Retina (tissue), 1 donor: ENCODE results near the gene CADM3.

Source experiments
- DNase-seq: peaks from one replicate; pipeline ENCODE4 v3.0.0-alpha.2; 2016

The CADM3 gene

DNA sequence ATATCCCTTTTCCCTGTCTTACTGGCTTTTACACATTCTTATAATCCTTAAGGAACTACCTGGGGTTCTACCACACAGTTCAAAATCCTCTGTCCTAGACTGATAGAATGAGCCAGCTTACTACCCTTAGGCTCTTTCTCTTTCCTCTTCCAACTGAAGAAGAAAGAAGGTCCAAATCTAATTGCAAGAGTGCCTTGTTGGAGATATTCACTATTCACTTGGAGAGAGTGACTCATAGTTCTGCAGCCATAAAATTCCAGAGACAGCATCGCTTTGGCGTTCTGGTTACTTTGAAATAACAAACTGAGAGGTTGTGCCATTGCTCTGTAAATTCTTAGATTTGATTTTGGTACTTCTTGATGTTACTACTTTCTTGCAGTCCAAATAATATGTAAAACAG, 4.2 kb downstream of the CADM3 start:
- DNase-seq = no peak

DNA sequence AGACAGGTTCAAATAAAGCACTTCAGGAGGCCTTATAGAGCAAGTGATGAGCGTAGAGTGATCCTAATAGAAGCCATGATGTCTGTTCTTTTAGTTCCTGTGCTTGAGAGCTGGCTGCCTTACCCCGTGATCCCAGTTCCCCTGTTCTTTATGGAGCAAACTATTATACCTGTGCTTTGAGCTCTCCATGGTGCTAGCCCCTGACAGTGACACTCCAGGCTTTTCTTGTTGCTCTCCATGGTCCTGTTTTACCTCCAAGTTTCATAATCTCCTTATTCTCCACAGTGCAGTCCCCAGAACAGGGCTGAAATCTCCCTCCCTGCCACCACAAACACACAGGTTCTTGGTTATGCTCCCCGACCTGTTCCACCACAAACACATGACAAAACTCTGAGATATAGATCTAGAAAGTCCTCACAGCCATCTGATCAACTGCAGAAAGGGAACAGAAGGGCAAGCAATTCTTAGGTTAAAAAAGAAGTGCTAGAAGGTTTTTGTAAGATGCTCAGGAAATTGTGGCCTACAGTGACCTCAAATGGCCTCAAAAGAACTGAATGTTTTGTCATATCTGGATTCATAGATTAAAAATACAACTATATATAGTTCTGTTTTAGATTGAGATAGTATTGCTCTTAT, 6.0 kb downstream of the CADM3 start:
- peak; percentile 47 for DNase-seq

DNA sequence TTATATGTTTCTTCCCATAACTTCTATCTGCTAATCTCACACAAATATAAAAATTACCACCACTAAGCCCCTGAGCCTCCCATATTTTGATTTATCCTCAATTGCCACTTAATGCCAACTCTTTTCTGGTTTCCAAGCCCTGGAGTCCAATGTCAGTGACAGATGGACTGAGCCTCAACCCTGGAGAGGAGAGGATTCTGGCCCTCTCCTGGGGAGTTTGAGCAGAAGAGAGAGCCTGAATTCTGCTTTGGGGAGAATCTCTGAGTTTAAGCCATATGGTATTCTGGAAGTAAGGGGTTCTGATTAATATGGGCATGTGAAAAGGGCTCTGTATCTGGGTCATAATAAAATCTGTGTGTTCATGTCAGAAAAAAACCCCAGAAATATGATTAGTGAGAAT, 8.5 kb downstream of the CADM3 start:
- DNase-seq = no peak

DNA sequence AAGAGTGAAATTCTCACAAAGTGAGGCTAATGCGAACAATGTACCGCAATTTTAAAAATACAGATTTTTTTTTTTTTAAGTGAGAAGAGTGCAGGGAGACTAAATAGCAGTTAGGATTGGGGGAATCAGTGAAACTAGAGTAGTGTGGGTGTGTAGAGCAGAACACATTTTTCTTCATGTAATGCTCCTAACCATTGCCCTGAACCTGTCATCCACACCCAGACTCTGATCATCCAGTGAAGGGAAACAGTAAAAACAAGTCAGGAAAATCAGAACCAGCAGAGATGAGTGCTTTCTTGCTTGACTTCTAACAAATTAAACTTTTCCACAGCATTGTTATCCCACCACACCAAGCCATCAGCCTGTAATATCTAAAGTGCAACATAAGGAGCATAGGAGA, 9.1 kb downstream of the CADM3 start:
- no peak for DNase-seq

DNA sequence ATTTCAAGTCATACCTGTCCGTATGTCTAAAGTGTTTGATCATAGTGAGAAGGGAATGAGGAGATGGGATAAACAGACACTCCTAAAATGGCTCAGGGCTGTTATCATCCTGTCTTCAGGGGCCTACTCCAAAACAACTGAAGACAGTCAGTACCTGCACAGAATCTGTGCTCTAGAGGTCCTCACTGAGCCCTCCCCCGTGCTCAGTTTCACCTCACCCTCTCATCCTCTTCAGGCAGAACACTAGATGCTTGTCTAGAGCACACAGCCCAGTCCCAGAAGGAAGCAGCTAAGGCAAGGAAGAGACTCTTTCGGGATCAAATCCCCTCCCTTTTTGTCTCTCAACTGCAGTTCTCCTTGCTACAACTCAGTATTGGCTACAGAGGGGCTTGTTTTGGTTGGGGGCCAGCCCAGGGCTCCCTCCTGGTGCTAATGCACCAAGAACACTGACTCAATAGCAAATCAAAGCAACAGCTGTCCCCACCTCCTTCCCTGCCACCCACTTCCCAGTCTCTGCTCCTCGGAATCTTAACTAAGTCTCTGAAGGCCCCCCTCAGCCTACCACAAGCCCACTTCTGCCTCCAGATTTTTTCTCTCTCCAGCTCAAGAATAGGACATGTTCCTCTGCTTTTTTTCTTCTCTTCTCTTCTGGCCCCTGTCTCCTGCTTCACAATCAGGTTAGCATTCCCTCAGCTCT, 10.1 kb downstream of the CADM3 start:
- DNase-seq = no peak

DNA sequence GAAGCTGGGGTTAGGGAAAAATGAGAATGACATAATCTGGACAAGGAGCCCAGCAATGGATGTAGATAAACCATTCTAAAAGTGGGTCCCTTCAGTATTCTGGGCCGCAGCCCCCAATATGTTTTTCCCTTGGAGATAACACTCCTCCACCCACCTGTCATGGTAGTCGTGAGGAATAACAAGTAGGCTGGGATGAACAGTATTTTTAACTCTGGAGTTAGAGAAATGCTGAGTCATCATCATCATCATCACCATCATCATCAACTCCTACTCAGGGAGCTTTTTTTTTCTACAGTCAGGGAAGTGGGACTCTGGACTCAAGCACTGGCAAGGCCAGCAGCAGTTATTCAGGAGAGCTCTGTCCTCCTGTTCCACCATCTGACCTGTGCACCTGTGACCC, 12.8 kb downstream of the CADM3 start:
- no peak for DNase-seq

DNA sequence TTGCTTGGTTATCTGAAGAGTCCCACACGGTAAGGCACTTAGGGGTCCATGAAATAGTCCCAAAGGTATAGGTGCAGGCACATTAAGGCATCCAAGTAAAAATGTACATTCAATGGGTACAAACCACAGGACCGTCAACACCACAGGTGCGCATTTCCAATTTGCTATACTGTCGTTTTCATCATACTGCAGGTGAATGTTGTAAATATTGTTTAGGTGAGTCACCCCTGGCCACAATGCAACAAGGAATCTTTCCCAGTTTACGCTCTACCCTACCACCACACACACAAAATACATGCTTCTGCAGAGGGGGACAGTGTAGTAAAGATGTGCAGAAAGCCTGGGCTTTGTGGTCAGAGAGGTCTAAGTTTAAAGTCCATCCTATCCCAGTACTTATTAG, 13.7 kb downstream of the CADM3 start:
- DNase-seq = no peak

DNA sequence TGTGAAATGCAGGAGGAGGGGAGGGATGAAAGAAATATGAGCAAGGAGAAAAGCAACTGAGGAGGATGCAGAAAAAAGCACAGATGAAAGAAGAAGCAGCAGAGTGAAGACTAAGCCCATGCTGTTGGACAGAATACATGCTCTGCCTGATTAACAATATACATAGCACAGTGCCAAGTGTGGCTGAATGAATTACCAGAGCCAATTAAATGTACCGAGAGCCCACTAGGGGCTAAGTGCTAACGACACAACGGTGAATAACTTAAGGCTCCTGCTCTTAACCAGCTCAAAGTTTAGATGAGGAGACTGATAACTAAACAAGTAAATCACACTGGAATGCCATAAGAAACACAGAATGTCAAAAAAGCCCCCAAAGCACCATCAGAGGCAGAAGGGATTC, 15.6 kb downstream of the CADM3 start:
- no peak for DNase-seq

DNA sequence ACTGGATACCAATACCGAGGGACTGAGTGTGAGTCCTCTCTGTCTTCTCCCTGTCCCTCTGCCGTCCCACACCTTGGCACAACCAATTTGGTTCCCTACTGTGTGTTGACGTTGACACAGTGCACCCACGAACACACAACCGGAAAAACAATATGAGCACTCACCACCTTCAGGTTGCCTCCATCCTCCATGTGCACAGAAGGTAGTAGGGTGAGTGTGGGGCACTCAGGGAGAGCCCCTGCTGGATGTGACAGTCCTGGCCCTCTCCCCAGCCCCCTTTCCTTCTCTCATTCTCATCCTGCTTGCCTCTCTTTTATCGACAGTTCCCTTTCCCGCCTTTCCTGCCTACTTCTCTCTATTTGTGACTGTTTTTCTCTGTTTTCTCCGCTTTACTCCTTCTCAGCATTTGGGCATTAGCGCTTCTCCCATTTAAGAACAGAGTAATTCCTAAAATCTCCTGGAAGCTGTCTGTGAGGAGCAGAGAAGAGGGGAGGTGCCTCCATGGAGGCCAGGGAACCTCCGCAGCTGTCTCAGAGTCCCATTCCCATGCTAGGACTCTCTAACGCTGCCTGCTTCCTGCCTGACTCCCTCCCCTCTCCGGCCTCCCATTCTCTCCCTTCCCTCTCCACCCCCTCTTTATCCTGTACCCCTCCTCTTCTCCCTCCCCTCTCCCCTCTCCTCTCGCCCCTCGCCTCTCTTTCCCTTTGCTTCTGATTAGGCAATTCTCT, 16.4 kb downstream of the CADM3 start:
- DNase-seq = no peak

DNA sequence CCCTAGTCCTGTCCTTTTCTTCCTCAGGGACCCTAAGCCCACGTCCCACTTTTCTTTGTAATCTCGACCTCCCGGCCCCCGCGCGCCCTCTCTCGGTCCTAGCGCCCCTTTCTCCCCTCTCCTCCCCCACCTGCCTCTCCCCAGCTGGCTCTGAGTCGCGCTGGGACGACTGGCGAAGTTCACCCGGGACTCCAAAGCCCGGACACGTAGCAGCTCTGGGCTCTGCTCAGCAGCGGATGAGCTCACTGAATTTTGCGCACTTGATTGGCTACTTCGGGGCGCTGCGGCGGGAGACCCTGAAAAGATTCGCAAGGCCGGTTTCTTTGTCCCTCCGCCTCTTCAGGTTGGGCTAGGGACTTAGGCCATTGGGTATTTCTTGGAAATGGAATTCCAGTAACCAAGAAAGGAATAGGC, 17.0 kb downstream of the CADM3 start:
- peak; percentile 86 for DNase-seq

DNA sequence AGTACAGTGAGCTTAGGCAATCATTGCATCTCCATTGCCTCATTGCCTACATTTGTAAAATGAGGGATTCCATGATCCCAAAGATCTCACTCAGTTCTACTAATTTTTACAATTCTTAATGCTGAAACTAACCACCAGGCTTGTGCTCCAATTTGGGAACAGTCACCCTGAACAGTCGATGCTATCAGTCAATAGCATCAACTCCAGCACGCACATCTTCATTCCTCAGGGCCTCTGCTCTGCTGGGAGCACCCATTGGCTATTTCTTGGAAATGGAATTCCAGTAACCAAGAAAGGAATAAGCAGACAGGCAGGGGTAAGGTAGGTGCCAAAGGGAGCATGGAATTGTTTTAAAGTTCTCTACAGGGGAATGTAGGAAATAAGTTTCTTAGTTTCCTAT, 19.0 kb downstream of the CADM3 start:
- no peak for DNase-seq

DNA sequence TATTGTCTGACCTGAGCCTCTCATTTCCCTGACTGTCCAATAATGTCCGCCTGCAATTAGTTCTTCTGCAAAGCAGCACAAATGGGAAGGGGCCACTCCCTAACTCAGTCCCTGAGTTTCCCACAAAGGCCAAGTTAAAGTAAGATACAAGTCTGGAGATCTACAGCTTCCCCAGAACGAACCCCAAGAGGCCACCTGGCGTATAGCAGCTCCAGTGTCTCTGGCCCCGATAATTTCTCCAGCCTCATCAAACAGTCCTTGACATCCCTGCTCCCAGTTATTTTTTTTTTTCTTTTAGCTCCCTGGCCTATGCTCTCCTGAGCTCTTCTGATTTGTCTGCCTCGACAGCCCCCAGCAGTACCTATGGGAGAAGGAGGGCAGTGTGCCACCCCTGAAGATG, 25.1 kb downstream of the CADM3 start:
- no peak for DNase-seq

DNA sequence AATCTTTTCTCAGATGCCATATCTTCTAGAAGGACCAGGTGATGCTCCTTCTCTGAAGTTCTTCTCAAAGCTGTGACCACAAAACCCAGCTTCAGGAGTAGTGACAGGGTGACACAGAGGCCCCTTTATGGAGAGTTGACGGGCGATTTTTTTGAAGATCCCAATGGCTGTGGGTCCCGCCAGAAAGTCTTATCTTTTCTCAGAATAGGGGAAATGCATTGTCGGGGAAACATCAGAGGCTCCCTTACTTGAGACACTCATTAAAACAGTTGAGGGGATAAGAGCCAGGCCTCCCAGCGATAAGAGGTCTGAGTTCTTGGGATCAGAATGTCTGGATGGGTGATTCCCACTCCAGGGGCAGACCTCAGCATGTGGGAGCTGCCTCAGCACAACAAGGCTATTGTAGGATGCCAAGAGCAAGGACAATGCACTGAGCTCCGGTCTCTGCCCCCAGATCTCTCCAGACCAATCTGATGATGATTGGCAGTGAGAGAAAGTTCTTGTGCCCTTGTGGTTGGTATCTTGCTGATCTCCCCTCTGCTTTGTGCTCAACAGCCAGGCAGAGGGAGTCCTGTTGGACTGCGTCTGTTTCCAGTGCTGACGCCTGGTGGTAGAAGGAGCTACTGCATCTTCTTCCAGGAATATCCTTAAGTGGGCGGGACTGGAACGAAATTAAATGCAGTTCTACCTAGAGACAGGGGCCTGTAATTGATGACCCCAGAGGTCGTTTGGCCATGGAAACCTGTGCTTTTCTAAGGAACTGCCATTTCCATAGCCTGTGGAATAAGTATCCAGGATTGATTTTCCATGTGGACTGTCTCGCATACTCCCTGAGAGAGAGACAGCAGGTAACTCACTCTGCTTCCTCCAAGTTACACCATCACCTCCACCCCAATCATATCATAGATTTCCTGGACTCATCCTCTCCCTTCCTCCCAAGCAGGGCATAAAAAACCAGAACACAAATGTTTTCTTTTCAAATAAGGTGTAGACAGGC, 26.4 kb downstream of the CADM3 start:
- DNase-seq = peak; percentile 79

DNA sequence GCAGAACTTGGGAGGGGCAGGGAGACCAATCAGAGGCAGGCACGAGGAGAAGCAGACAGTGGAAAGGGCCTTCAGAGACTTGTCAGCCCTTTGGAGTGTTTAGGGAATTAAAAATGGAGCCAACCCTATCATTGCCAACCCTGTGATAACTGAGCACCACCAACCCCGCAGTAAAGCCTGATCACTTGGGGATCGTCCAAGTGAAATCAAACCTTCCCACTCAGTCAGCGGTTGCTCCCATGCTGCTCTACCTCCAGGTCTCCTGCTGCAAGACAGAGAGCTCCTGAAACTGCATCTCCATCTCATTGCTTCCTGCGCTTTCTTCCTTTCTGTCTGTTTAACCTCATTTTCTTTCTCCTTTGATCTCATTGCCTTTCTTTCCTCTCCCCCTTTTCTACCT, 28.5 kb downstream of the CADM3 start:
- no peak for DNase-seq

DNA sequence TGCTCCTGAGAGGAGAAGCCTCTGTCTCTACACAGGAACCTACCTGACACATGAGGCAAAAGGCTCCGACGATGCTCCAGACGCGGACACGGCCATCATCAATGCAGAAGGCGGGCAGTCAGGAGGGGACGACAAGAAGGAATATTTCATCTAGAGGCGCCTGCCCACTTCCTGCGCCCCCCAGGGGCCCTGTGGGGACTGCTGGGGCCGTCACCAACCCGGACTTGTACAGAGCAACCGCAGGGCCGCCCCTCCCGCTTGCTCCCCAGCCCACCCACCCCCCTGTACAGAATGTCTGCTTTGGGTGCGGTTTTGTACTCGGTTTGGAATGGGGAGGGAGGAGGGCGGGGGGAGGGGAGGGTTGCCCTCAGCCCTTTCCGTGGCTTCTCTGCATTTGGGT, 29.4 kb downstream of the CADM3 start:
- no peak for DNase-seq

DNA sequence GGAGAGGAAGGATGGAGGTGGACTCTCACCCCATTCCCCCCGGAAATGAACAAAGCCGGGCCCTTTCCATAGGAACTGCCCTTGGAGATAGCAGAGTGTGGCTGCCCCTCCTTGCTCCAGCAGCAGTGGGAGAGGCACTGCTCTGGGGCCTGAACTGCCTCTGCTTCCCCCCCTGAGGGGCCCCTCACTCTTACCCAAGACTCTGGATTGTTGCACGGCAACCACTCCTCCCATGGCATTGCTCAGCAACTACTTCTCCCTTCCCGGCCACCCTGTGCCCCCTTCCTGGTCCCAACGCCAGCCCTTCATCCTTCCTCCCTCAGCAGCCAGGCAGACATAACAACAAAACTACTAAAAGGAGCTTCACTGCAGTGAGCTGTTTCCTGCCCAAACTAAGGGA, 30.2 kb downstream of the CADM3 start:
- no peak for DNase-seq

DNA sequence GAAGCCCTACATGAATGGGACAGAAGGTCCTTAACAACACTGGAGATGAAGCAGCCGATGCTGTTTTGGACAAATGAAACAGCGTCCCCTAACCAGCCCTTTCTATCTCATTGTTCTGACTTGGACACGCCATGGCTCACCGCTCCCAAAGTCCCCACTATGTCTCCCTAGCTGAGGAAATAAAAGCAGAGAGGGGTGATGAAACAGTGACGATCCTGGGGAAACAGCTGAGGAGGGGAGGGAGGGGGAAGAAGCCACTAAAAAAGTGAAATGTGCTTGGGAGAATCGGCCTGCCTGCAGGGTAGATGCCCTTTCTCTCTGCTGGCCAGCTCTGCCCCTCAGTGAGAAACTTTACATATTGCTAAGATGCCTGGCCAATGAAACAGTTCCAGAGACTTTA, 32.2 kb downstream of the CADM3 start:
- no peak for DNase-seq

DNA sequence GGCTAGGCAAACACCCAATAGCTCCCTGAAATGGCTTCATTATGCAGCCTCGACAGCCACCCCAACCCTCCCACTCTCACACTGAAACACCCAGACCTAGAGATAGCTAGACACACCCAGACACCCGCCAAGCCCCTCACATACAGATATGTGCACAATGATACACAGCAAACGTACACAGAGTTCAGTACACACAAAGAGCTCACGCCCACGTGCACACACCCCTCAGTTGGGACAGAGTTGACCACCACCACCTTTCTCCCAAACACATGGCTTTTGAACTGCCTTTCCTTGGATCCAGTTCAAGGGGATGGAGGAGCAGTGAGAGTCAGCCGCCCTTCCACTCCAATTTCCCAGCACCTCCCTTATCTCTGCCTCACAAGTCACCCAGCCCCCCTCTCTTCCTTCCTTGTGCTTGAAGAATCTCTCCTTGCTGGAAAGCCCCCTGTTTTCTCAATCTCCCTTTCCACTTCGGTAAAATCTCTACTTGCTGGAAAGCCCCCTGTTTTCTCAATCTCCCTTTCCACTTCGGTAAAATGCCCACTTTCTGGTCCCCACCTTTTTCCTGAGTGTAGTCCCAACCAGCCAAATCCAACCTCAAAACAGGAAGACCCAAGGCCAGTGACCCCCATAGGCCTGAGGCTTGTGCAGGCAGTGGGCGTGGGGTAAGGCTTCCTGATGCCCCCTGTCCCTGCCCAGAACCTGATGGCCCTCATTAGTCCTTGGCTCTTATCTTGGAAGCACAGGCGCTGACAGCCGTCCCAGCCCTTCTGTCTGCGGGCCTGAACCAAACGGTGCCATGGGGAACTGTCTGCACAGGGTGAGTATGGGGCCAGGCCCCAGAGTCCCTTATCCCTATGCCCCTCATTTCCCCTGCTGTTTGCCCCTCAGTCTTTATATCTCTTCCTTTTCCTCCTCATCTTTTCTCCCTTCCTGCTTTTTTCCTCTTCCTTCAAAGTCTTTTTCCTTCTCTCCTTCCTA, 33.0 kb downstream of the CADM3 start, which contains the start of gene ACKR1:
Gene ACKR1, plus strand, starts transcription at position 715 of the 981 bp plus-strand sequence. Its CDS starts 85 bp downstream, at position 800.
- peak; percentile 27 for DNase-seq

DNA sequence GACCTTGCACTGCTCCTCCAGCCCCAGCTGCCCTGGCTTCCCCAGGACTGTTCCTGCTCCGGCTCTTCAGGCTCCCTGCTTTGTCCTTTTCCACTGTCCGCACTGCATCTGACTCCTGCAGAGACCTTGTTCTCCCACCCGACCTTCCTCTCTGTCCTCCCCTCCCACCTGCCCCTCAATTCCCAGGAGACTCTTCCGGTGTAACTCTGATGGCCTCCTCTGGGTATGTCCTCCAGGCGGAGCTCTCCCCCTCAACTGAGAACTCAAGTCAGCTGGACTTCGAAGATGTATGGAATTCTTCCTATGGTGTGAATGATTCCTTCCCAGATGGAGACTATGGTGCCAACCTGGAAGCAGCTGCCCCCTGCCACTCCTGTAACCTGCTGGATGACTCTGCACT, 33.8 kb downstream of the CADM3 start:
- peak; percentile 40 for DNase-seq

DNA sequence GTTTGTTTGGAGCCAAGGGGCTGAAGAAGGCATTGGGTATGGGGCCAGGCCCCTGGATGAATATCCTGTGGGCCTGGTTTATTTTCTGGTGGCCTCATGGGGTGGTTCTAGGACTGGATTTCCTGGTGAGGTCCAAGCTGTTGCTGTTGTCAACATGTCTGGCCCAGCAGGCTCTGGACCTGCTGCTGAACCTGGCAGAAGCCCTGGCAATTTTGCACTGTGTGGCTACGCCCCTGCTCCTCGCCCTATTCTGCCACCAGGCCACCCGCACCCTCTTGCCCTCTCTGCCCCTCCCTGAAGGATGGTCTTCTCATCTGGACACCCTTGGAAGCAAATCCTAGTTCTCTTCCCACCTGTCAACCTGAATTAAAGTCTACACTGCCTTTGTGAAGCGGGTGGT, 34.7 kb downstream of the CADM3 start:
- peak; percentile 34 for DNase-seq

DNA sequence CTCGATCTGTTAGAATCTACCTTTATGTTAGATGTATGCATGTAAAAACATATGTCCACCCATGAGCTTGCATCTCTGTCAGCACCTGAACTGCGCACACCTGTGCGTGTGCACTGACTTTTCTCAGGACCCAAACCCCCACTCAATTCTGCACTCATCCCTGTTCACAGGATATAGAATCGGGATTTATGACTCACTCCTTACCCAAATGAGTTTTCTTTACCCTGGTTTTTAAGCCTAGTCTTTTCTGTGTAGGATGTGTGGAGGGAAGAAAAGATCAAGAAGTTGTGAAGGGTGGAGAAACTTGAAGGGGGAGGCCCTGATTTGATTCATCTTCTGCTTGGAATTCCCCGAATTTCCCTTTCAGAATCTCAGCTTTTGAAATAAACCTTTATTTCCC, 35.7 kb downstream of the CADM3 start:
- no peak for DNase-seq

DNA sequence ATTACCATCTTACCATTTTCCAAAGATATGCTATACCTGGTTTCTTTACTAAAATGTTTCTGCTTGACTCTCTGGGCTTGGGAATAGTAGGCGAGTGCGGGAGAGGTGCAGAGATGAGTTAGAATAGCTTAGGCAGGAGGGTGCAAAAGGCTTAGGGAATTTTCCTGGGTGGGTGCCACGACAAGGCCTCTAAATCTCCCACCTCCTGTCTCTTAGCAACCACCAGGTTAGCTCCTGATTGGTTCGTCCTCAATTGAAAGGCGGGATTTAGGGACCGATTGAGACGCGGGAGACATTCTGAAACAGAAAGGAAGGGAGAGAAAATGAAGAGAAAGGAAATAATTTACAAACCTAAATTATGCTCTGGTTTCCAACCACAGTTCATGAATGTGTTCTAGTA, 36.4 kb downstream of the CADM3 start:
- peak; percentile 71 for DNase-seq
